Measurements from ENCODE around the gene KRT2. TPM values are rescaled to one million over a fixed set of nuclear protein-coding genes. Genes with fewer than 3 reads are reported as not detected.
A peak's percentile ranks its signal among the peaks of the same experiment; 100 is the strongest.

The KRT2 gene
- total RNA-seq, 4 donors from 2014 or later, result 0.47 to 2.5 TPM; not detected in 2

GRCh38 chr12:52688481-52688880, 36.5 kb upstream of the KRT2 start:
- no peak for DNase-seq
- H3K9me3 ChIP-seq, result no peaks in the 10 kb centered on the region
- TF ChIP-seq, protein P1, sequence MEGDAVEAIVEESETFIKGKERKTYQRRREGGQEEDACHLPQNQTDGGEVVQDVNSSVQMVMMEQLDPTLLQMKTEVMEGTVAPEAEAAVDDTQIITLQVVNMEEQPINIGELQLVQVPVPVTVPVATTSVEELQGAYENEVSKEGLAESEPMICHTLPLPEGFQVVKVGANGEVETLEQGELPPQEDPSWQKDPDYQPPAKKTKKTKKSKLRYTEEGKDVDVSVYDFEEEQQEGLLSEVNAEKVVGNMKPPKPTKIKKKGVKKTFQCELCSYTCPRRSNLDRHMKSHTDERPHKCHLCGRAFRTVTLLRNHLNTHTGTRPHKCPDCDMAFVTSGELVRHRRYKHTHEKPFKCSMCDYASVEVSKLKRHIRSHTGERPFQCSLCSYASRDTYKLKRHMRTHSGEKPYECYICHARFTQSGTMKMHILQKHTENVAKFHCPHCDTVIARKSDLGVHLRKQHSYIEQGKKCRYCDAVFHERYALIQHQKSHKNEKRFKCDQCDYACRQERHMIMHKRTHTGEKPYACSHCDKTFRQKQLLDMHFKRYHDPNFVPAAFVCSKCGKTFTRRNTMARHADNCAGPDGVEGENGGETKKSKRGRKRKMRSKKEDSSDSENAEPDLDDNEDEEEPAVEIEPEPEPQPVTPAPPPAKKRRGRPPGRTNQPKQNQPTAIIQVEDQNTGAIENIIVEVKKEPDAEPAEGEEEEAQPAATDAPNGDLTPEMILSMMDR (IDR thresholded peaks at IDR 0.05), result no peak
- no peak for TF ChIP-seq POLR2A (IDR thresholded peaks at IDR 0.05)
- H3K36me3 ChIP-seq, result no peaks in the 10 kb centered on the region
- H3K4me1 ChIP-seq, result peaks cover 0 to 16% (median 0%) of the 10 kb centered on the region in 4 donors
- no peak overlapping the region for H3K4me3 ChIP-seq
- no peaks in the 10 kb centered on the region for H3K27me3 ChIP-seq
- H3K27ac ChIP-seq, result no peak overlapping the region

DNA sequence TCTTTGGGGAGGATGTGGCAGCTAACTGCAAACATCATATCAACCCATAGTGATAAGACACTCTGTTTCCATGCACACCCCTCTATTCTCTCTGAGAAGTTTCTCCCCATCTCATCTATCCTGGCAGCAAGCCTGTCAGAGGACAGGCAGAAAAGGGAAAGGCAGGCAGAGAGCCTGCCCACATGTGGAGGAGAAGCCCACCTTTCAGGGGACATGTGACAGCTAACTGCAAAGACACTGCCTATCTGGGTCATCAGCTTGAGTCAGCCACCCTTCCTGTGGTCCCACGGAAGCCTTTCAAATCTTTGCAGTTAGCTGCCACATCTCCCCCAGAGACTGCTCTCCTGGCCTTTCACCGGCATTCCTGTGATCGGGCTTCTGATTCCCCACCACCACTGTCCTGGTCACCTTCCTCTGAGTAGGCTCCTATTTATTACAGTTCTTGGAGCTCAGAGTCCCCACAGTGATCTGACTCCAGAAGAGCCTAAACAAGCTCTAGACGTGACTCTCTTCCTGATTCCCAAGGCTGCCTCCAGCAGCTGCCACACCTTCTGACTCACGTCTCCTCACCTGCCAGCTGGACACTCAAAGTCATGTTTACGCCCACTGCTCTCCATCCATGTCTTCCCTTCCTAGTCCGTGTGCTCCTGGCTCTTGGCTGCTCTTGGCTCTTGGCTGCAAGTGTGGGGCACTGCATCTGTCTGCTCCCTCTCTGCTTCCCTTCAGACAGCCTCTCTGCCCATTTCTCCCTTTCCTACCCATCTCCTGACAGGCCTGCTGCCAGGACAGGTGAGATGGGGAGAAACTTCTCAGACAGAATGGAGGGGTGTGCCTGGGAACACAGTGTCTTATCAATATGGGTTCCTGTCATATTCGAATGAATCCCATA, 35.7 kb upstream of the KRT2 start:
- peak in 2 of 3 donors; percentile 59 to 67 for DNase-seq
- H3K27ac ChIP-seq, result peak overlapping the region in 1 of 4 donors; percentile 33
- peaks cover 0 to 16% (median 0%) of the 10 kb centered on the region in 4 donors for H3K4me1 ChIP-seq
- H3K27me3 ChIP-seq, result no peaks in the 10 kb centered on the region
- no peak overlapping the region for H3K4me3 ChIP-seq
- no peaks in the 10 kb centered on the region for H3K9me3 ChIP-seq
- TF ChIP-seq POLR2A (IDR thresholded peaks at IDR 0.05), result no peak
- TF ChIP-seq, protein P1 (IDR thresholded peaks at IDR 0.05), result no peak
- no peaks in the 10 kb centered on the region for H3K36me3 ChIP-seq

DNA sequence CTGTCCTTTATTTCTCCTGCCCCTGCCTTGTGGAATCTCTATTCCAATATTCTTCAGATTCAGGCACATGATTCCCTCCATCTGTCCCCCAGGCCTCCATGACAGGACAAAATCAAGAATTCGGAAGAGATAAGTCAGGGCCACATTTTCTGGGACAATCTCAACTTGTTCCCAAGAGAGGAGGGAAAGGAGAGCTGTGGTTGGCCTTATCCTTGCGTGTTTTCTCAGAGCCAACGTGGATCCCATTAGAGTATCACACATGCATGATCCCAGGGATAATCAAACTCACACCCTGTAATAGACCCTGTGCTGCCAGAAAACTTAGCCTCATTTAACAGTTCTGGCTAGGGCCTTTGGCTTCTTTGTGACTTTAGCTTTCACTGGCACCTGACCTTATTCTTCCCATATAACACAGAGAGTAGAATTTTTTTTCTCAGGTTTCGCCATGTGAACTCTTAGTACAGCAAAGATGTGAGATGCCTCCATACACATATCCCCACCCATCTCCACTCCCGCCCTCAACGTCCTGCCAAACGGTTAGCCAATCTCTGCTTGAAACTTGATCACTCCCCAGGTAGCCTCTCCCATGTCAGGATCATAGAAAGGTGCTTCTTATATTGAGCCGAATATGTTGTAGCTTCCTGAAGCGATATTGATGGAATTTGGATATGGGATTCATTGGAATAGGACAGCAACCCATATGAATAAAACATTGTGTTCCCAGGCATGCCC, 34.9 kb upstream of the KRT2 start:
- no peaks in the 10 kb centered on the region for H3K9me3 ChIP-seq
- TF ChIP-seq POLR2A (IDR thresholded peaks at IDR 0.05), result no peak
- TF ChIP-seq, protein P1 (IDR thresholded peaks at IDR 0.05), result no peak
- no peak overlapping the region for H3K4me3 ChIP-seq
- H3K36me3 ChIP-seq, result no peaks in the 10 kb centered on the region
- H3K27ac ChIP-seq, result no peak overlapping the region
- no peak for DNase-seq
- no peaks in the 10 kb centered on the region for H3K27me3 ChIP-seq
- peaks cover 0 to 16% (median 0%) of the 10 kb centered on the region in 4 donors for H3K4me1 ChIP-seq

DNA sequence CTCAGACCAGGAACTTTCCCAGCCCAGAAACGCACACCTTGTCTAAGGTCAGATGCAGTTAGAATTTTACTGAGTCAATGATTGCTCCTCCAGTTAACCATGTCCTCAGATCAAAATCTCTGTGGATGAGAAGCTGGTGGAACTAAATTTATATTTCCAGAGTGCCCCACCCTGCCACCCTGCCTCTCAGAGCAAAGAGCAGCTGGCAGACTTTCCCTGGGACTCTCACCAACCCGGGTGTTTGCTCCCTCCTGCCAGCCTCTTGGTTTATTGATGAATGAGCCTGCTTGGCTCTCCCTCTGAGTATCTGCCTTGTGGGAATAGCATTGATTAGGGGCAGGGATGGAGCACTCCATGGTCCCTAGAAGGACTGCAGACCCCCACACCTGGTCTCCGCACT, 34.1 kb upstream of the KRT2 start:
- H3K27me3 ChIP-seq, result no peaks in the 10 kb centered on the region
- H3K36me3 ChIP-seq, result no peaks in the 10 kb centered on the region
- H3K9me3 ChIP-seq, result no peaks in the 10 kb centered on the region
- DNase-seq, result peak in 2 of 3 donors; percentile 55 to 56
- TF ChIP-seq POLR2A (IDR thresholded peaks at IDR 0.05), result no peak
- TF ChIP-seq, protein P1 (IDR thresholded peaks at IDR 0.05), result no peak
- no peak overlapping the region for H3K4me3 ChIP-seq
- peaks cover 0 to 13% (median 0%) of the 10 kb centered on the region in 4 donors for H3K4me1 ChIP-seq
- no peak overlapping the region for H3K27ac ChIP-seq

DNA sequence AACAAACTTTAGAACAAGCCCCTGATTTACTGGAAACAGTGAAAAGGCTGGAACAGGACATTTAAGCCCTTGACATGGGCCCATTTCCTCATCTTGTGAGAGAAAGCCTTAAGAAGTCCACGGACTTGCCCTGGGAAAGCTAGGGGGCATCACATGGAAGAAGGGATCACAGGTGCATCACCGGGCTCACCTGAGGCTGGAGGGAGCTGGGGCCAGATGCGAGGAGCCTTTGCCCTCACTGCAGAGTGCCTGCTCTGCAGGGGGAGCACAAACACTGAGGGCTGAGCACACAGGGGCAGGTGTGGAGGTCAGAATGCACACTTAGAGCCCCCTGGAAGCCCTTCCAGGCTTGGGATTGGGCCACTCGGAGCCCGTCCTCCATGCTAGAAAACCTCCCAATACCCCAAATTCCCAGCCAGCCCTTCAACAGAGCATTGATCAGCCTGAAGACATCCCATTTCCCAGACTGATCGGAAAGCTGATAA, 33.4 kb upstream of the KRT2 start:
- DNase-seq, result no peak
- Histone ChIP-seq H3K4me3 (no peak overlapping the region), H3K36me3 (no peaks in the 10 kb centered on the region), H3K27me3 (no peaks in the 10 kb centered on the region), H3K9me3 (no peaks in the 10 kb centered on the region), H3K4me1 (peaks cover 0 to 7% (median 0%) of the 10 kb centered on the region in 4 donors), H3K27ac (no peak overlapping the region)
- TF ChIP-seq, protein P1 (IDR thresholded peaks at IDR 0.05), result no peak
- no peak for TF ChIP-seq POLR2A (IDR thresholded peaks at IDR 0.05)

Measured in Peyer's patch (tissue), 4 donors.